Activated T-helper 1 cell treated with anti-CD3 and anti-CD28 coated beads, Interleukin-12 subunit alpha, Interleukin-12 subunit beta, Interleukin-2, Interleukin-4 antibody, amounts not matched to agents 30 ng/mL and 10 ng/mL and 1 ng/mL, durations not matched to agents 14 hours and 24 hours and 36 hours (primary cell): ENCODE measurements around the gene SPACA6. TPM values are rescaled to one million over a fixed set of nuclear protein-coding genes. Genes with fewer than 3 reads are reported as not detected.
A peak's percentile ranks its signal among the peaks of the same experiment; 100 is the strongest.

Source experiments
- DNase-seq: peaks from one replicate; pipeline ENCODE4 v3.0.0; 2021; ENCODE audit warnings: low spot score
- H3K27ac Mint-ChIP-seq: one replicate; pipeline ENCODE4 v1.8.0; 2021; ENCODE audit warnings: mild to moderate bottlenecking, mixed read lengths
- H3K27me3 Mint-ChIP-seq: one replicate; pipeline ENCODE4 v1.8.0; 2022; ENCODE audit warnings: mild to moderate bottlenecking, moderate library complexity, mixed read lengths; ENCODE audit not compliant: insufficient read depth
- H3K36me3 Mint-ChIP-seq: one replicate; pipeline ENCODE4 v1.8.0; 2021; ENCODE audit warnings: low read depth, mixed read lengths
- H3K4me1 Mint-ChIP-seq: one replicate; pipeline ENCODE4 v1.8.0; 2021; ENCODE audit warnings: low read depth, mixed read lengths
- H3K4me3 Mint-ChIP-seq: one replicate; pipeline ENCODE4 v1.8.0; 2021; ENCODE audit warnings: mild to moderate bottlenecking, moderate library complexity, mixed read lengths
- H3K9me3 Mint-ChIP-seq: one replicate; pipeline ENCODE4 v1.8.0; 2021; ENCODE audit warnings: mixed read lengths
- intact Hi-C: fragments of 100-400 bp; cut with micrococcal nuclease; formaldehyde crosslinking; loops from one replicate; pipeline ENCODE4 v1.15.1; 2024
- total RNA-seq: library from RNA; stranded (reverse); gene quantifications from 2 replicates; pipeline ENCODE4 v1.2.3, GENCODE V29; 2022

The SPACA6 gene
- total RNA-seq, 1 donor from 2014 or later, result 8.9 TPM

DNA sequence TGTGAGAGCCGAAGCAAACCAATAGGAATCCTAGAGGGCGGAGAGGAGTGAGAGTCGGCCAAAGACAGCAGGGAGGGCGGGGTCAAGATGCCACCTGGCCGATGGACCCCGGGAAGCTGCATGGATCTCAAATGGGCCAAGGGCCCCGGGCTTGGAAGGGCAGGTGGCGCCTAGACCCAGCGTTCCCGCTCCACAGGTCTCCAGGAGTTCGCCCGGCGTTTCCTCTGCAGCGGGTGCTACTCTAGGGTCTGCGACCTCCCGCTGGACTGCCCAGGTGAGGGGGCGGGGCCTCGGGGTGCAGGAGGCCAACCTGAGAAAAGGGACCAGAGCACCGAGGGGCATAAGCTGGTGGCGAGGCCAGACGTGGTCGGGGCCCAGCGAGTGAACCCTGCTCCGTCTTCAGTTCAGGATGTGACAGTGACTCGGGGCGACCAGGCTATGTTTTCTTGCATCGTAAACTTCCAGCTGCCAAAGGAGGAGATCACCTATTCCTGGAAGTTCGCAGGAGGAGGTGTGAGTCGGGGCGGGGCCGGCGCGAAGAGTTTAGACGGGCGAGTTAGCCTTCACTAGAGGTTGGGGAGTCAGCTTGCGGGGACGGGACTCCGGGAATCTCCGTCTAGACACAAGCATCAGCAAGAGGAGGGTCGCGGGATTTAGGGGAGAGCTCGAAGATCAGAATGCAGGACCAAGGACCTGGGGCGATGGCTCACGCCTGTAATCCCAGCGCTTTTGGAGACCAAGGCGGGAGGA is 9.9 kb downstream of the SPACA6 start:
- DNase-seq, result no peak
- peaks cover 25% of the 10 kb centered on the region for H3K36me3 Mint-ChIP-seq
- H3K4me3 Mint-ChIP-seq, result peak overlapping the region; percentile 87
- H3K4me1 Mint-ChIP-seq, result peaks cover 30% of the 10 kb centered on the region
- H3K27me3 Mint-ChIP-seq, result peaks cover 2% of the 10 kb centered on the region
- intact Hi-C loops, result loop anchor here (2.0 kb wide), 1 partner anchor 364 kb away; no protein-coding TSS in a partner anchor
- H3K9me3 Mint-ChIP-seq, result peaks cover 4% of the 10 kb centered on the region
- peak overlapping the region; percentile 89 for H3K27ac Mint-ChIP-seq

- H3K4me3 Mint-ChIP-seq, result peak overlapping the region; percentile 87
- H3K9me3 Mint-ChIP-seq, result no peaks in the 10 kb centered on the region
- peaks cover 21% of the 10 kb centered on the region for H3K36me3 Mint-ChIP-seq
- intact Hi-C loops, result loop anchor here (1.0 to 2.0 kb wide), 5 partner anchors 14 to 485 kb away; no protein-coding TSS in a partner anchor
- H3K4me1 Mint-ChIP-seq, result peaks cover 30% of the 10 kb centered on the region
- peak; percentile 95 for DNase-seq
- H3K27ac Mint-ChIP-seq, result peak overlapping the region; percentile 89
- H3K27me3 Mint-ChIP-seq, result peaks cover 3% of the 10 kb centered on the region
Measured at GRCh38 chr19:51703575-51704515, 10.7 kb downstream of the SPACA6 start.

GRCh38 chr19:51704626-51705025 is 11.5 kb downstream of the SPACA6 start:
- Mint-ChIP-seq H3K27ac (peak overlapping the region; percentile 89), H3K27me3 (peaks cover 5% of the 10 kb centered on the region), H3K4me3 (peak overlapping the region; percentile 87), H3K4me1 (peaks cover 30% of the 10 kb centered on the region), H3K9me3 (no peaks in the 10 kb centered on the region), H3K36me3 (peaks cover 19% of the 10 kb centered on the region)
- DNase-seq, result no peak
- intact Hi-C loops, result loop anchor here (1.0 to 2.0 kb wide), 4 partner anchors 14 to 485 kb away; no protein-coding TSS in a partner anchor

DNA sequence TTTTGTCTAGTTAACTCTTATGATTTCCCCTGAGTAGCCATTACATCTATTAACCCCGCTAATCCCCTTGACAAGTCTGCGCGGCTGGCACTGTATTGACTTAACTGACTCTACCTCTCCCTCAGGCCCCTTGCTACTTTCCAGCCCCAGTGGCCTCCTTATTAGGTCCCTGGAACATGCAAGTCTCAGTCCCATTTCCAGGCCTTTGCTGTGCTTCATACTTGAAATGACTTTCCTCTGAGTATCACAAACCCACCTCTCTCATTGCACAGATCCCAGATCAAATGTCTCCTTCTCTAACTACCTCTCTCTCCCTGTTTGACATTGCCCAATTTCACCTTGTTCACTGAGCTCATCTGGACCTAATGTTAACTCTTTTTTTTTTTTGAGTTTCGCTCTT is 13.2 kb downstream of the SPACA6 start:
- H3K9me3 Mint-ChIP-seq, result no peaks in the 10 kb centered on the region
- H3K27me3 Mint-ChIP-seq, result peaks cover 10% of the 10 kb centered on the region
- peaks cover 16% of the 10 kb centered on the region for H3K36me3 Mint-ChIP-seq
- peak overlapping the region; percentile 45 for H3K4me3 Mint-ChIP-seq
- intact Hi-C loops, result no loop called here
- DNase-seq, result no peak
- peak overlapping the region; percentile 82 for H3K27ac Mint-ChIP-seq
- peaks cover 30% of the 10 kb centered on the region for H3K4me1 Mint-ChIP-seq

DNA sequence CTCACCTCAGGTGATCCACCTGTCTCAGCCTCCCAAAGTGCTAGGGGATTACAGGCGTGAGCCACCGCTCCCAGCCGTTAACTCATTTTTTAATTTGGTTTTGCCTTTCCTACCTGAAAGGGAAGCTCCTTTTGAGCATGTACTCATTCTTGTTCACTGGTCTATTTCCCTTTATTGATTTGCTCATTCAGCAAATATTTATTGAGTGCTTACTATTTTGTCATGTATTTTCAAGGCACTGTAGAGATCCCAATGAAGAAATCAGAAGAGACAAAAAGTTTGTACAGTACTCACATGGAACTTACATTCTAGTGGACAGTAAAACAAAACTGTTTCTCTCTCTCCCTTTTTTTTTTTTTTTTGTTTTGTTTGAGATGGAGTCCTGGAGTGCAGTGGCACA is 13.8 kb downstream of the SPACA6 start:
- intact Hi-C loops, result no loop called here
- no peaks in the 10 kb centered on the region for H3K9me3 Mint-ChIP-seq
- no peak for DNase-seq
- peaks cover 30% of the 10 kb centered on the region for H3K4me1 Mint-ChIP-seq
- H3K4me3 Mint-ChIP-seq, result no peak overlapping the region
- peaks cover 10% of the 10 kb centered on the region for H3K27me3 Mint-ChIP-seq
- no peak overlapping the region for H3K27ac Mint-ChIP-seq
- peaks cover 16% of the 10 kb centered on the region for H3K36me3 Mint-ChIP-seq

DNA sequence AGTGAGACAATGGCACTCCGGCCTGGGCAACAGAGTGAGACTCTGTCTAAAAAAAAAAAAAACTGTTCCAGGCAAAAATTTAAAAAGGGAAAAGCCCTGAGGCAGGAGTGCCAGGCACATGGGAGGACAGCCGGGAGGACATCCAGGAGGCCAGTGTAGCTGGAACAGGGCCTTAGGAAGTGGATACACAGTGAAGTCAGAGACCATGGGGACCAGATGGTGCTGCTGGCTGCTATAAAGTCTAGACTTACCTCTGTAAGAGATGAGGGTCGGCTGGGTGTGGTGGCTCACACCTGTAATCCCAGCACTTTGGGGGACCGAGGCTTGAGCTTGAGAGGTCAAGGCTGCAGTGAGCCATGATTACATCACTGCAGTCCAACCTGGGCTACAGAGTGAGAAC is 15.7 kb downstream of the SPACA6 start:
- H3K4me1 Mint-ChIP-seq, result peaks cover 14% of the 10 kb centered on the region
- intact Hi-C loops, result no loop called here
- H3K9me3 Mint-ChIP-seq, result no peaks in the 10 kb centered on the region
- H3K27ac Mint-ChIP-seq, result no peak overlapping the region
- DNase-seq, result no peak
- peaks cover 16% of the 10 kb centered on the region for H3K36me3 Mint-ChIP-seq
- H3K27me3 Mint-ChIP-seq, result peaks cover 8% of the 10 kb centered on the region
- no peak overlapping the region for H3K4me3 Mint-ChIP-seq

GRCh38 chr19:51709575-51709974 is 16.4 kb downstream of the SPACA6 start:
- Mint-ChIP-seq H3K36me3 (peaks cover 16% of the 10 kb centered on the region), H3K27me3 (peaks cover 8% of the 10 kb centered on the region), H3K27ac (no peak overlapping the region), H3K9me3 (no peaks in the 10 kb centered on the region), H3K4me3 (no peak overlapping the region), H3K4me1 (peaks cover 14% of the 10 kb centered on the region)
- intact Hi-C loops, result no loop called here
- DNase-seq, result no peak

GRCh38 chr19:51710163-51710562 is 17.0 kb downstream of the SPACA6 start:
- peaks cover 8% of the 10 kb centered on the region for H3K27me3 Mint-ChIP-seq
- H3K4me1 Mint-ChIP-seq, result peaks cover 10% of the 10 kb centered on the region
- intact Hi-C loops, result no loop called here
- H3K9me3 Mint-ChIP-seq, result no peaks in the 10 kb centered on the region
- DNase-seq, result no peak
- no peak overlapping the region for H3K4me3 Mint-ChIP-seq
- no peak overlapping the region for H3K27ac Mint-ChIP-seq
- peaks cover 14% of the 10 kb centered on the region for H3K36me3 Mint-ChIP-seq

GRCh38 chr19:51711702-51712101 is 18.6 kb downstream of the SPACA6 start:
- no peak for DNase-seq

GRCh38 chr19:51712461-51713081 is 19.4 kb downstream of the SPACA6 start:
- Mint-ChIP-seq H3K27me3 (peaks cover 8% of the 10 kb centered on the region), H3K9me3 (peaks cover 6% of the 10 kb centered on the region), H3K4me3 (no peak overlapping the region), H3K4me1 (no peaks in the 10 kb centered on the region), H3K27ac (no peak overlapping the region), H3K36me3 (peaks cover under 1% of the 10 kb centered on the region)
- intact Hi-C loops, result no loop called here
- DNase-seq, result no peak

More at GRCh38 chr19:51711702-51712101, 18.6 kb downstream of the SPACA6 start:
- Mint-ChIP-seq H3K27ac (no peak overlapping the region), H3K27me3 (peaks cover 8% of the 10 kb centered on the region), H3K4me3 (no peak overlapping the region), H3K9me3 (peaks cover 6% of the 10 kb centered on the region), H3K4me1 (no peaks in the 10 kb centered on the region), H3K36me3 (peaks cover 4% of the 10 kb centered on the region)
- intact Hi-C loops, result no loop called here

DNA sequence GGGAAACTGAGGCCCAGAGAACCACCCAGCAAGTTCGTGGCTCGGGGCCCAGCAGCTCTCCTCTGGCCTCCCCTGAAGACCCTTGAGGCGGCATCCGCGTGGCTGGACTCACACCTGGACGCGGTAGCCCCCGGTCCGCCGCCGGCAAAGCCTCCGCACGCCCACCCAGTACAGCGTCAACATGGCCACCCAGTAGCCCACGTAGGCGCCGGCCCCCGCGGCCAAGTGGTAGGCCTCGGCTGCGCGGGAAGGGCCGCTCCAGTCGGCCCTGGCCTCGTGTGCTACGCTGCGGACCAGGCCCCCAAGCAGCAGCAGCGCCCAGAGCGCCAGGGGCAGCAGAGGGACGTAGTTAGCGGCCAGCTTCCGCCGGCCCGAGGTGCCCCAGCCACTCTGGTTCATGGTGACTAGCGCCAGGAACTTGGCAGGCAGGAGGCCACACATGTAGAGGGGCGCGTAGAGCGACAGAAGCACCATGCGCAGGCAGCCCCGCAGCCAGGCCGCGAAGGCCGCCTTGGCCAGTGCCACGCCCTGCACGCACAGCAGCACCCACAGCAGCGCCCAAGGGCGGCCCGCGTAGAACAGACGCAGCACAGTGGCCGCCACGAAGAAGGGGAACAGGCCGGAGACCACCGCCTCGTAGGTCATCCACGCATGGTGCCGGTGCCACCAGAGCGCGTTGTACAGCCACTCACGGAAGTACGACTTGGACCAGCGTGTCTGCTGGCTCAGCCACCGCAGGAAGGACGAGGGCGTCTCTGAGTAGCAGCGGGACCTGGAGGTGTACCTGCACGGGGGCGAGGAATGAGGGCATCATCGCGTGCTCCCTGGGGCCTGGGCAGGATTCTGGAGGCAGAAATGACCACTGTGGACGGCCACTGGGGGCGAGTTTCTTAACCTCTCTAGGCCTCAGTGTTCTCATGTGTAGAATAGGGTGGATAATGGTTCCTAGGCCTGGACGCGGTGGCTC is 20.5 kb downstream of the SPACA6 start:
- no peak overlapping the region for H3K4me3 Mint-ChIP-seq
- H3K9me3 Mint-ChIP-seq, result peaks cover 6% of the 10 kb centered on the region
- no peaks in the 10 kb centered on the region for H3K36me3 Mint-ChIP-seq
- no peak for DNase-seq
- no peaks in the 10 kb centered on the region for H3K4me1 Mint-ChIP-seq
- H3K27ac Mint-ChIP-seq, result no peak overlapping the region
- intact Hi-C loops, result no loop called here
- H3K27me3 Mint-ChIP-seq, result peaks cover 11% of the 10 kb centered on the region

DNA sequence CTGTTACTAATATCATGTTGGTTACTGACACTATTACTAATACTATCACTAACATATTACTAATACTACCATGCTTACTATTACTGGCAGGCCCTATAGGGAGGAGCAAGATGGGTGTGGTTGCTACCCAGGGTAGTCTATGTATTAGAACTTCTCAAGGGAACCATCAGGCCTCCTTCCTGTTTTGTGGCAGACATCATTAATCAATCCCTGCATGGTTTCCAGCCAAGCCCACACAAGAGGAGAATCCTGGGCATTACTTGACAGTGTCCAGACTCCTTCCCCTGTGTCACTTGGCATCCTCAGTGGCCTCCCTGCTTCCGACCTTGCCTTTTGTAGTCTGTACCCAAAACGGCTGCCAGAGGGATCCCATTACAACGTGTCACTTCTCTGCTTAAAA is 21.7 kb downstream of the SPACA6 start:
- intact Hi-C loops, result no loop called here
- H3K36me3 Mint-ChIP-seq, result no peaks in the 10 kb centered on the region
- no peak overlapping the region for H3K27ac Mint-ChIP-seq
- no peaks in the 10 kb centered on the region for H3K4me1 Mint-ChIP-seq
- H3K9me3 Mint-ChIP-seq, result peaks cover 9% of the 10 kb centered on the region
- no peak overlapping the region for H3K4me3 Mint-ChIP-seq
- H3K27me3 Mint-ChIP-seq, result peaks cover 13% of the 10 kb centered on the region
- no peak for DNase-seq
